ENCODE results near the gene MSH5.

Gene MSH5

GRCh38 chr6:31764198-31764597 lies 24.4 kb downstream of the MSH5 start:
- peaks cover 3% of the 10 kb centered on the region for H3K4me1 ChIP-seq (ENCODE audit: insufficient read depth, poor library complexity, severe bottlenecking)
- no peak for DNase-seq (ENCODE audit: low spot score)
- H3K36me3 ChIP-seq (ENCODE audit: low read depth) = peaks cover 19% of the 10 kb centered on the region
- no peaks in the 10 kb centered on the region for H3K27me3 ChIP-seq (ENCODE audit: insufficient read depth, poor library complexity, severe bottlenecking)
- TF ChIP-seq CTCF (IDR thresholded peaks at IDR 0.05; ENCODE audit: poor library complexity, severe bottlenecking) = no peak
- no peak overlapping the region for H3K27ac ChIP-seq (ENCODE audit: poor library complexity, severe bottlenecking)
- H3K4me3 ChIP-seq (ENCODE audit: severe bottlenecking) = no peak overlapping the region
- ATAC-seq (ENCODE audit: low read depth) = no peak
- H3K9me3 ChIP-seq (ENCODE audit: severe bottlenecking) = no peaks in the 10 kb centered on the region

- DNase-seq (ENCODE audit: low spot score) (no peak), ATAC-seq (ENCODE audit: low read depth) (no peak)
- H3K36me3 ChIP-seq (ENCODE audit: low read depth) = peaks cover 19% of the 10 kb centered on the region
- no peaks in the 10 kb centered on the region for H3K9me3 ChIP-seq (ENCODE audit: severe bottlenecking)
- H3K27me3 ChIP-seq (ENCODE audit: insufficient read depth, poor library complexity, severe bottlenecking) = no peaks in the 10 kb centered on the region
- no peak overlapping the region for H3K4me3 ChIP-seq (ENCODE audit: severe bottlenecking)
- peaks cover 3% of the 10 kb centered on the region for H3K4me1 ChIP-seq (ENCODE audit: insufficient read depth, poor library complexity, severe bottlenecking)
- no peak for TF ChIP-seq CTCF (IDR thresholded peaks at IDR 0.05; ENCODE audit: poor library complexity, severe bottlenecking)
- H3K27ac ChIP-seq (ENCODE audit: poor library complexity, severe bottlenecking) = no peak overlapping the region
Measured at GRCh38 chr6:31765559-31765909, 25.7 kb downstream of the MSH5 start.

GRCh38 chr6:31765910-31766794 lies 26.3 kb downstream of the MSH5 start:
- H3K4me1 ChIP-seq (ENCODE audit: insufficient read depth, poor library complexity, severe bottlenecking) = peaks cover 3% of the 10 kb centered on the region
- no peak overlapping the region for H3K4me3 ChIP-seq (ENCODE audit: severe bottlenecking)
- ATAC-seq (ENCODE audit: low read depth) (no peak), DNase-seq (ENCODE audit: low spot score) (no peak)
- H3K27ac ChIP-seq (ENCODE audit: poor library complexity, severe bottlenecking) = no peak overlapping the region
- H3K36me3 ChIP-seq (ENCODE audit: low read depth) = peaks cover 12% of the 10 kb centered on the region
- TF ChIP-seq CTCF (IDR thresholded peaks at IDR 0.05; ENCODE audit: poor library complexity, severe bottlenecking) = no peak
- H3K9me3 ChIP-seq (ENCODE audit: severe bottlenecking) = no peaks in the 10 kb centered on the region
- no peaks in the 10 kb centered on the region for H3K27me3 ChIP-seq (ENCODE audit: insufficient read depth, poor library complexity, severe bottlenecking)

- H3K4me3 ChIP-seq (ENCODE audit: severe bottlenecking) = no peak overlapping the region
- no peaks in the 10 kb centered on the region for H3K27me3 ChIP-seq (ENCODE audit: insufficient read depth, poor library complexity, severe bottlenecking)
- no peak overlapping the region for H3K27ac ChIP-seq (ENCODE audit: poor library complexity, severe bottlenecking)
- no peak for DNase-seq (ENCODE audit: low spot score)
- ATAC-seq (ENCODE audit: low read depth) = no peak
- H3K9me3 ChIP-seq (ENCODE audit: severe bottlenecking) = no peaks in the 10 kb centered on the region
- H3K4me1 ChIP-seq (ENCODE audit: insufficient read depth, poor library complexity, severe bottlenecking) = peaks cover 3% of the 10 kb centered on the region
- 0 out of 2 replicates have a peak, but pooled peaks cover 2% of the 10 kb centered on the region for H3K36me3 ChIP-seq (ENCODE audit: low read depth)
- no peak for TF ChIP-seq CTCF (IDR thresholded peaks at IDR 0.05; ENCODE audit: poor library complexity, severe bottlenecking)
Measured at GRCh38 chr6:31767096-31767645, 27.4 kb downstream of the MSH5 start.

Data from RWPE2 (cell line).